Smooth muscle cell (in vitro differentiated cells): Measurements from ENCODE around the gene CYLD. TPM values are rescaled to one million over a fixed set of nuclear protein-coding genes. Genes with fewer than 3 reads are reported as not detected.

ENCODE experiments used
- DNase-seq: peaks from one replicate; lab custom pipeline; 2025; ENCODE audit not compliant: unreplicated experiment; lab: John Stamatoyannopoulos, UW
- H2AFZ ChIP-seq: fragments of 200-600 bp; sonication (generic); 2 replicates; pipeline ENCODE4 v1.6.0; 2016; ENCODE audit warnings: antibody characterized with exemption, low read depth, mild to moderate bottlenecking
- H3F3A ChIP-seq: fragments of 200-600 bp; sonication (generic); 2 replicates; pipeline ENCODE4 v1.6.0; 2017; ENCODE audit warnings: antibody characterized with exemption, low read depth
- H3K27ac ChIP-seq: fragments of 200-600 bp; sonication (generic); 2 replicates; pipeline ENCODE4 v1.5.1; 2016; ENCODE audit warnings: low read depth, mild to moderate bottlenecking
- H3K27me3 ChIP-seq: fragments of 200-600 bp; sonication (generic); 2 replicates; pipeline ENCODE4 v1.6.1; 2016; ENCODE audit warnings: low read depth, mild to moderate bottlenecking
- H3K36me3 ChIP-seq: fragments of 200-600 bp; sonication (generic); 2 replicates; pipeline ENCODE4 v1.5.1; 2016; ENCODE audit warnings: low read depth
- H3K4me1 ChIP-seq: fragments of 200-600 bp; sonication (generic); 2 replicates; pipeline ENCODE4 v1.5.1; 2016; ENCODE audit warnings: low read depth
- H3K4me2 ChIP-seq: fragments of 200-600 bp; sonication (generic); 2 replicates; pipeline ENCODE4 v1.6.0; 2016; ENCODE audit warnings: mild to moderate bottlenecking
- H3K4me3 ChIP-seq: fragments of 200-600 bp; sonication (generic); 2 replicates; pipeline ENCODE4 v1.5.1; 2016; ENCODE audit warnings: mild to moderate bottlenecking
- H3K79me2 ChIP-seq: fragments of 200-600 bp; sonication (generic); 2 replicates; pipeline ENCODE4 v1.6.0; 2016; ENCODE audit warnings: low read depth, mild to moderate bottlenecking
- H3K9ac ChIP-seq: fragments of 200-600 bp; sonication (generic); 2 replicates; pipeline ENCODE4 v1.6.0; 2016; ENCODE audit warnings: low read depth
- H3K9me3 ChIP-seq: fragments of 200-600 bp; sonication (generic); replicated peaks from 2 replicates; pipeline ENCODE4 v1.5.1; 2016; ENCODE audit warnings: low read depth
- H4K20me1 ChIP-seq: fragments of 200-600 bp; sonication (generic); 2 replicates; pipeline ENCODE4 v1.6.0; 2016; ENCODE audit warnings: low read depth
- CTCF ChIP-seq: fragments of 200-600 bp; sonication (generic); IDR thresholded peaks from 2 replicates; pipeline ENCODE4 v1.5.1; 2017; ENCODE audit warnings: borderline replicate concordance, mild to moderate bottlenecking, antibody characterized with exemption; ENCODE audit not compliant: insufficient read depth, poor library complexity, severe bottlenecking
- whole genome bisulfite sequencing: methylation state at CpG from one replicate; pipeline ENCODE4 v1.1.7; 2016; ENCODE audit warnings: low lambda C conversion rate; 5-methylcytosine and 5-hydroxymethylcytosine counted together
- polyA plus RNA-seq: library from polyadenylated mRNA; unstranded; fragments of >200 nt; fragmentation: Nextera tagmentation; extraction: Ambion mirVana; gene quantifications from 2 replicates; pipeline ENCODE4 v1.2.1, GENCODE V29; 2016
- total RNA-seq: library from RNA; depleted of rRNA; stranded (reverse); fragments of >200 nt; gene quantifications from 2 replicates; pipeline ENCODE4 v1.2.3, GENCODE V29; 2014

The CYLD gene
- total and polyA plus RNA-seq, 2 experiments from 2014 or later: 11.3 to 13.8 TPM

GRCh38 chr16:50741225-50741780 lies 583 bp upstream of the CYLD start:
- H4K20me1 ChIP-seq: no peaks in the 10 kb centered on the region
- 21% methylated on average over 19 of the region's 21 CpGs for WGBS
- peaks cover 3% of the 10 kb centered on the region for H3K4me1 ChIP-seq
- DNase-seq: no peak
- H3K27ac ChIP-seq: peak overlapping the region; percentile 62
- no peaks in the 10 kb centered on the region for H3K9me3 ChIP-seq
- no peaks in the 10 kb centered on the region for H3K79me2 ChIP-seq
- TF ChIP-seq CTCF: no peak
- no peaks in the 10 kb centered on the region for H3K27me3 ChIP-seq
- no peaks in the 10 kb centered on the region for H3K36me3 ChIP-seq
- no peaks in the 10 kb centered on the region for H3F3A ChIP-seq
- peak overlapping the region; percentile 26 for H3K9ac ChIP-seq
- H3K4me3 ChIP-seq: peak overlapping the region; percentile 43
- peak overlapping the region; percentile 87 for H2AFZ ChIP-seq
- H3K4me2 ChIP-seq: peak overlapping the region; percentile 74

- Histone ChIP-seq H2AFZ (peak overlapping the region; percentile 85), H3K27me3 (no peaks in the 10 kb centered on the region), H3K9ac (peak overlapping the region; percentile 97), H3K4me1 (peaks cover 3% of the 10 kb centered on the region), H3K27ac (peak overlapping the region; percentile 71), H3K4me2 (peak overlapping the region; percentile 98), H3K9me3 (no peaks in the 10 kb centered on the region), H3K36me3 (no peaks in the 10 kb centered on the region), H3K4me3 (peak overlapping the region; percentile 92), H3K79me2 (no peaks in the 10 kb centered on the region), H4K20me1 (no peaks in the 10 kb centered on the region), H3F3A (no peaks in the 10 kb centered on the region)
- 4% methylated on average over 23 of the region's 28 CpGs for WGBS
- no peak for DNase-seq
- TF ChIP-seq CTCF: no peak
These were observed 802 bp downstream of the CYLD start for GRCh38 chr16:50742576-50743200.

- H2AFZ ChIP-seq: no peak overlapping the region
- peaks cover 1% of the 10 kb centered on the region for H4K20me1 ChIP-seq
- H3K9me3 ChIP-seq: no peaks in the 10 kb centered on the region
- no peak for DNase-seq
- H3K36me3 ChIP-seq: no peaks in the 10 kb centered on the region
- H3K4me2 ChIP-seq: peak overlapping the region; percentile 98
- no peak overlapping the region for H3K4me3 ChIP-seq
- WGBS: 92% methylated on average over 3 of the region's 3 CpGs
- H3K4me1 ChIP-seq: peaks cover 3% of the 10 kb centered on the region
- H3K9ac ChIP-seq: no peak overlapping the region
- H3K79me2 ChIP-seq: no peaks in the 10 kb centered on the region
- H3K27ac ChIP-seq: no peak overlapping the region
- H3F3A ChIP-seq: no peaks in the 10 kb centered on the region
- H3K27me3 ChIP-seq: no peaks in the 10 kb centered on the region
- no peak for TF ChIP-seq CTCF
These were observed 1.8 kb downstream of the CYLD start for GRCh38 chr16:50743581-50744225.
